Measurements from ENCODE around the gene ARFGEF2. TPM values are rescaled to one million over a fixed set of nuclear protein-coding genes. Genes with fewer than 3 reads are reported as not detected.

ARFGEF2 gene
- total RNA-seq, 1 experiment from 2014 or later = 20.9 TPM

GRCh38 chr20:48971956-48972355 lies 50.4 kb downstream of the ARFGEF2 start (continued):
- TF ChIP-seq PRDM15 (CRISPR knock-in tag; IDR thresholded peaks at IDR 0.05) = no peak
- TF ChIP-seq PREB (CRISPR knock-in tag; IDR thresholded peaks at IDR 0.05; ENCODE audit: borderline replicate concordance) = no peak
- TF ChIP-seq GABPB1 (CRISPR knock-in tag; IDR thresholded peaks at IDR 0.05) = no peak
- no peak for TF ChIP-seq ZNF281 (CRISPR knock-in tag; IDR thresholded peaks at IDR 0.05)
- no peak for TF ChIP-seq ZNF232 (CRISPR knock-in tag; IDR thresholded peaks at IDR 0.05)
- no peak for TF ChIP-seq RORB (CRISPR knock-in tag; IDR thresholded peaks at IDR 0.05)

- Mint-ChIP-seq H3K4me3 (no peak overlapping the region), H3K9me3 (no peaks in the 10 kb centered on the region), H3K36me3 (peaks cover 62% of the 10 kb centered on the region), H3K27ac (no peak overlapping the region), H3K27me3 (ENCODE audit: low read depth) (no peaks in the 10 kb centered on the region), H3K4me1 (no peaks in the 10 kb centered on the region)
- DNase-seq (ENCODE audit: low spot score) (no peak), ATAC-seq (no peak)
- ChIA-PET POLR2A (no interaction called here), CTCF (no interaction called here)
- TF ChIP-seq E2F4 (CRISPR knock-in tag; IDR thresholded peaks at IDR 0.05; ENCODE audit: borderline replicate concordance, low read depth) (no peak), CREB1 (CRISPR knock-in tag; IDR thresholded peaks at IDR 0.05) (no peak), IRF1 (CRISPR knock-in tag; IDR thresholded peaks at IDR 0.05) (no peak), ZMAT4 (CRISPR knock-in tag; IDR thresholded peaks at IDR 0.05) (no peak), HMGA2 (CRISPR knock-in tag; IDR thresholded peaks at IDR 0.05) (no peak), SP1 (CRISPR knock-in tag; conservative IDR thresholded peaks at IDR 0.05) (no peak), PRRX2 (CRISPR knock-in tag; IDR thresholded peaks at IDR 0.05) (no peak), ZNF232 (CRISPR knock-in tag; IDR thresholded peaks at IDR 0.05) (no peak), NR2C2 (CRISPR knock-in tag; IDR thresholded peaks at IDR 0.05) (no peak), CBFB (CRISPR knock-in tag; IDR thresholded peaks at IDR 0.05; ENCODE audit: low read depth) (no peak), FOXK1 (CRISPR knock-in tag; IDR thresholded peaks at IDR 0.05) (no peak), ETV6 (CRISPR knock-in tag; IDR thresholded peaks at IDR 0.05) (no peak), USF1 (CRISPR knock-in tag; IDR thresholded peaks at IDR 0.05) (no peak), MXD4 (CRISPR knock-in tag; IDR thresholded peaks at IDR 0.05; ENCODE audit: borderline replicate concordance) (no peak), TEAD4 (CRISPR knock-in tag; IDR thresholded peaks at IDR 0.05) (no peak), OVOL2 (CRISPR knock-in tag; IDR thresholded peaks at IDR 0.05; ENCODE audit: borderline replicate concordance) (no peak), GTF2I (CRISPR knock-in tag; conservative IDR thresholded peaks at IDR 0.05) (no peak)
Measured at GRCh38 chr20:48972816-48973215, 51.3 kb downstream of the ARFGEF2 start.

Measured in WTC11 (cell line).